Measurements from ENCODE around the gene LRRC27. TPM values are rescaled to one million over a fixed set of nuclear protein-coding genes. Genes with fewer than 3 reads are reported as not detected.

Gene LRRC27
- total RNA-seq, 2 experiments from 2014 or later: 3.5 to 3.8 TPM

- H3K4me1 Mint-ChIP-seq: peaks cover 5% of the 10 kb centered on the region
- H3K4me3 Mint-ChIP-seq: no peak overlapping the region
- peak; percentile 74 for DNase-seq
- no peaks in the 10 kb centered on the region for H3K27me3 Mint-ChIP-seq
- no peak overlapping the region for H3K27ac Mint-ChIP-seq
- no peaks in the 10 kb centered on the region for H3K36me3 Mint-ChIP-seq
- no peaks in the 10 kb centered on the region for H3K9me3 Mint-ChIP-seq
Observed at GRCh38 chr10:132396494-132397035, 64.6 kb downstream of the LRRC27 start.

- no peaks in the 10 kb centered on the region for H3K36me3 Mint-ChIP-seq
Observed at GRCh38 chr10:132397036-132397541, 65.1 kb downstream of the LRRC27 start, which contains the start of gene PWWP2B. PWWP2B (plus strand) TSS chr10:132397200; CDS start chr10:132397227, 27 bp downstream.

GRCh38 chr10:132397671-132398565 lies 65.9 kb downstream of the LRRC27 start:
- Mint-ChIP-seq H3K9me3 (no peaks in the 10 kb centered on the region), H3K27ac (peak overlapping the region; percentile 79), H3K27me3 (no peaks in the 10 kb centered on the region), H3K4me3 (peak overlapping the region; percentile 81), H3K36me3 (no peaks in the 10 kb centered on the region), H3K4me1 (peaks cover 5% of the 10 kb centered on the region)
- peak; percentile 45 for DNase-seq

More at GRCh38 chr10:132397036-132397541, 65.1 kb downstream of the LRRC27 start, which contains the start of gene PWWP2B:
- peaks cover 5% of the 10 kb centered on the region for H3K4me1 Mint-ChIP-seq
- peak; percentile 63 for DNase-seq
- H3K9me3 Mint-ChIP-seq: no peaks in the 10 kb centered on the region
- no peaks in the 10 kb centered on the region for H3K27me3 Mint-ChIP-seq
- peak within 1 kb of the TSS; percentile 79 for H3K27ac Mint-ChIP-seq
- peak within 1 kb of the TSS; percentile 81 for H3K4me3 Mint-ChIP-seq

- H3K36me3 Mint-ChIP-seq: no peaks in the 10 kb centered on the region
- H3K27ac Mint-ChIP-seq: no peak overlapping the region
- no peak for DNase-seq
- no peaks in the 10 kb centered on the region for H3K9me3 Mint-ChIP-seq
- no peak overlapping the region for H3K4me3 Mint-ChIP-seq
- peaks cover 5% of the 10 kb centered on the region for H3K4me1 Mint-ChIP-seq
- no peaks in the 10 kb centered on the region for H3K27me3 Mint-ChIP-seq
Observed at GRCh38 chr10:132398566-132398991, 66.6 kb downstream of the LRRC27 start.

GRCh38 chr10:132399117-132400035 lies 67.4 kb downstream of the LRRC27 start:
- Mint-ChIP-seq H3K27me3 (no peaks in the 10 kb centered on the region), H3K4me3 (no peak overlapping the region), H3K27ac (no peak overlapping the region)

GRCh38 chr10:132400041-132400546 lies 68.1 kb downstream of the LRRC27 start:
- DNase-seq: no peak
- no peak overlapping the region for H3K4me3 Mint-ChIP-seq
- H3K27me3 Mint-ChIP-seq: no peaks in the 10 kb centered on the region
- H3K4me1 Mint-ChIP-seq: peaks cover 5% of the 10 kb centered on the region
- no peaks in the 10 kb centered on the region for H3K36me3 Mint-ChIP-seq
- no peaks in the 10 kb centered on the region for H3K9me3 Mint-ChIP-seq
- no peak overlapping the region for H3K27ac Mint-ChIP-seq

More at GRCh38 chr10:132399117-132400035, 67.4 kb downstream of the LRRC27 start:
- Mint-ChIP-seq H3K9me3 (no peaks in the 10 kb centered on the region), H3K36me3 (no peaks in the 10 kb centered on the region), H3K4me1 (peaks cover 5% of the 10 kb centered on the region)
- no peak for DNase-seq

GRCh38 chr10:132400547-132401151 lies 68.7 kb downstream of the LRRC27 start:
- H3K36me3 Mint-ChIP-seq: no peaks in the 10 kb centered on the region

GRCh38 chr10:132401401-132402118 lies 69.6 kb downstream of the LRRC27 start:
- H3K36me3 Mint-ChIP-seq: no peaks in the 10 kb centered on the region
- no peak overlapping the region for H3K27ac Mint-ChIP-seq
- no peak for DNase-seq
- no peaks in the 10 kb centered on the region for H3K27me3 Mint-ChIP-seq
- H3K4me3 Mint-ChIP-seq: no peak overlapping the region
- no peaks in the 10 kb centered on the region for H3K9me3 Mint-ChIP-seq
- H3K4me1 Mint-ChIP-seq: peaks cover 5% of the 10 kb centered on the region

More at GRCh38 chr10:132400547-132401151, 68.7 kb downstream of the LRRC27 start:
- Mint-ChIP-seq H3K4me3 (no peak overlapping the region), H3K9me3 (no peaks in the 10 kb centered on the region), H3K27me3 (no peaks in the 10 kb centered on the region), H3K27ac (no peak overlapping the region), H3K4me1 (peaks cover 5% of the 10 kb centered on the region)
- DNase-seq: no peak

GRCh38 chr10:132402781-132403241 lies 70.8 kb downstream of the LRRC27 start:
- Mint-ChIP-seq H3K4me3 (no peak overlapping the region), H3K27me3 (no peaks in the 10 kb centered on the region), H3K9me3 (no peaks in the 10 kb centered on the region), H3K27ac (no peak overlapping the region), H3K4me1 (peaks cover 5% of the 10 kb centered on the region), H3K36me3 (no peaks in the 10 kb centered on the region)
- DNase-seq: no peak

GRCh38 chr10:132403511-132404168 lies 71.6 kb downstream of the LRRC27 start:
- no peaks in the 10 kb centered on the region for H3K36me3 Mint-ChIP-seq
- no peaks in the 10 kb centered on the region for H3K27me3 Mint-ChIP-seq
- no peak for DNase-seq
- H3K4me3 Mint-ChIP-seq: no peak overlapping the region
- H3K9me3 Mint-ChIP-seq: no peaks in the 10 kb centered on the region
- H3K27ac Mint-ChIP-seq: peak overlapping the region; percentile 56
- peaks cover 5% of the 10 kb centered on the region for H3K4me1 Mint-ChIP-seq

- no peak overlapping the region for H3K4me3 Mint-ChIP-seq
Observed at GRCh38 chr10:132404169-132404880, 72.3 kb downstream of the LRRC27 start.

GRCh38 chr10:132404911-132405462 lies 73.0 kb downstream of the LRRC27 start:
- no peak overlapping the region for H3K4me3 Mint-ChIP-seq
- no peaks in the 10 kb centered on the region for H3K27me3 Mint-ChIP-seq
- H3K27ac Mint-ChIP-seq: no peak overlapping the region
- H3K4me1 Mint-ChIP-seq: peaks cover 5% of the 10 kb centered on the region
- DNase-seq: no peak
- H3K36me3 Mint-ChIP-seq: no peaks in the 10 kb centered on the region
- H3K9me3 Mint-ChIP-seq: no peaks in the 10 kb centered on the region

More at GRCh38 chr10:132404169-132404880, 72.3 kb downstream of the LRRC27 start:
- Mint-ChIP-seq H3K27ac (no peak overlapping the region), H3K27me3 (no peaks in the 10 kb centered on the region), H3K36me3 (no peaks in the 10 kb centered on the region), H3K9me3 (no peaks in the 10 kb centered on the region), H3K4me1 (peaks cover 5% of the 10 kb centered on the region)
- no peak for DNase-seq
